HG03469 (cell line): ENCODE results near the gene RGS7.
"Not testable (repeated sequence)": the region's sequence is repeated elsewhere in the genome, so short reads cannot be mapped to it uniquely, and the experiment has no call there.

Experiments
- ATAC-seq: cut with Tn5 transposase; IDR thresholded peaks from one replicate; pipeline ENCODE4 v1.9.1; 2021; ENCODE audit warnings: mild to moderate bottlenecking, moderate library complexity, moderate number of reproducible peaks; ENCODE audit not compliant: unreplicated experiment

RGS7 gene

GRCh38 chr1:240758296-240758695, 598.7 kb downstream of the RGS7 start:
- ATAC-seq: no peak

DNA sequence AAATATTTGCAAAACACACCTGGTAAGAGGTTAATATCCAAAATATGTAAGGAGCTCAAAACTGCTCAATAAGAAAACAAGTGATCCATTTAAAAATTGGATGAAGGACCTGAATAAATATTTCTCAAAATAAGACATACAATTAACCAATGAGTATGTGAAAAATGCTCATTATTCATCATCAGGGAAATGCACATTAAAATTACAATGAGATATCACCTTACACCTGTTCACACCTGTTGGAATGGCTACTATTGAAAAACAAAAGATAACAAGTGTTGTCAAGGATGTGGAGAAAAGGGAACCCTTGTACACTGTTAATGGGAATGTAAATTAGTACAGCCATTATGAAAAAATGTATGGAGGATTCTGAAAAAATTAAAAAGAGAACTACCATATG, 609.1 kb downstream of the RGS7 start:
- no peak for ATAC-seq

- ATAC-seq: no peak
Observed at GRCh38 chr1:240743705-240744104, 613.3 kb downstream of the RGS7 start.

- ATAC-seq: no peak
Observed at GRCh38 chr1:240739754-240740153, 617.3 kb downstream of the RGS7 start.

- no peak for ATAC-seq
Observed at GRCh38 chr1:240739139-240739538, 617.9 kb downstream of the RGS7 start.

GRCh38 chr1:240737766-240738265, 619.2 kb downstream of the RGS7 start:
- no peak for ATAC-seq

DNA sequence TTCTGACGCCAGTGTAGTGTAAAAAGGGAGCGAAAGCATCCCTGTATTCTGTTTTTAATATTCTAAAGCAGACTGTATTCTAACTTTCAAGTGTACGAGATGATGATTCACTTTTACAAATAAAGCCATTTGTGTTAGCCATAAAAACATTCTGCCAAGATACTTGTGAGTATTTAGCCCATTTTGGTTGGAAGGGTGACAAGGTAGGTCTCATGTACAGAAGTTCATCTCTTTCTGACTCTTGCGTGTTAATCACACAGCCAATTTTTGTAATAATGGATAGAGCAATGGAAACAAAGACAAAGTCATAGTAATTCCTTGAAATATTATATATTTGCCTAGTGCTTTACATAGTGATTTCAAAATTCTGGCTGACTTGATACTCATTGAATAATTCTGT, 619.7 kb downstream of the RGS7 start:
- ATAC-seq: no peak

GRCh38 chr1:240734705-240735104, 622.3 kb downstream of the RGS7 start:
- ATAC-seq: not testable (repeated sequence)

GRCh38 chr1:240734001-240734400, 623.0 kb downstream of the RGS7 start:
- no peak for ATAC-seq

DNA sequence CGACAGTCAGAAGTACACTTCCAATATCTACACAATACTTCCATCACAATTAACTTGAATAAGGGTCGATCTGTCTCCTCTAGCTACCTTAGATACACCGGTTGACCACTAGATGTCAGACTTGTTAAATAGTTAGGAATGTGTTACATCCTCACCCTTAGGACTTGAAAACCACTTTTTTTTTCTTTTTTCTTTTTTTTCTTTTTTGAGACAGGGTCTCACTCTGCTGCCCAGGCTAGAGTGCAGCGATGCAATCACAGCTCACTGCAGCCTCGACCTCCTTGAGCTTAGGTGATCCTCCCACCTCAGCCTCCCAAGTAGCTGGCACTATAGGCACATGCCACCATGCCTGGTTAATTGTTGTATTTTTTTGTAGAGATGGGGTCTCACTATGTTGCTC, 624.6 kb downstream of the RGS7 start:
- peak; percentile 88 for ATAC-seq
